ENCODE measurements around the gene ISOC2. TPM values are rescaled to one million over a fixed set of nuclear protein-coding genes. Genes with fewer than 3 reads are reported as not detected.

Gene ISOC2
- total RNA-seq, 1 donor from 2014 or later = 25.3 TPM

GRCh38 chr19:55491546-55492360 is 30.3 kb upstream of the ISOC2 start:
- DNase-seq = no peak
- no peak for ATAC-seq
- Histone ChIP-seq H3K4me1 (no peaks in the 10 kb centered on the region), H3K9me3 (no peaks in the 10 kb centered on the region), H3K36me3 (no peaks in the 10 kb centered on the region), H3K4me3 (no peak overlapping the region), H3K27me3 (peaks cover 6% of the 10 kb centered on the region), H3K27ac (no peak overlapping the region)
- intact Hi-C loops (cut with DNase I) = no loop called here
- no peak for TF ChIP-seq CTCF (IDR thresholded peaks at IDR 0.05)

DNA sequence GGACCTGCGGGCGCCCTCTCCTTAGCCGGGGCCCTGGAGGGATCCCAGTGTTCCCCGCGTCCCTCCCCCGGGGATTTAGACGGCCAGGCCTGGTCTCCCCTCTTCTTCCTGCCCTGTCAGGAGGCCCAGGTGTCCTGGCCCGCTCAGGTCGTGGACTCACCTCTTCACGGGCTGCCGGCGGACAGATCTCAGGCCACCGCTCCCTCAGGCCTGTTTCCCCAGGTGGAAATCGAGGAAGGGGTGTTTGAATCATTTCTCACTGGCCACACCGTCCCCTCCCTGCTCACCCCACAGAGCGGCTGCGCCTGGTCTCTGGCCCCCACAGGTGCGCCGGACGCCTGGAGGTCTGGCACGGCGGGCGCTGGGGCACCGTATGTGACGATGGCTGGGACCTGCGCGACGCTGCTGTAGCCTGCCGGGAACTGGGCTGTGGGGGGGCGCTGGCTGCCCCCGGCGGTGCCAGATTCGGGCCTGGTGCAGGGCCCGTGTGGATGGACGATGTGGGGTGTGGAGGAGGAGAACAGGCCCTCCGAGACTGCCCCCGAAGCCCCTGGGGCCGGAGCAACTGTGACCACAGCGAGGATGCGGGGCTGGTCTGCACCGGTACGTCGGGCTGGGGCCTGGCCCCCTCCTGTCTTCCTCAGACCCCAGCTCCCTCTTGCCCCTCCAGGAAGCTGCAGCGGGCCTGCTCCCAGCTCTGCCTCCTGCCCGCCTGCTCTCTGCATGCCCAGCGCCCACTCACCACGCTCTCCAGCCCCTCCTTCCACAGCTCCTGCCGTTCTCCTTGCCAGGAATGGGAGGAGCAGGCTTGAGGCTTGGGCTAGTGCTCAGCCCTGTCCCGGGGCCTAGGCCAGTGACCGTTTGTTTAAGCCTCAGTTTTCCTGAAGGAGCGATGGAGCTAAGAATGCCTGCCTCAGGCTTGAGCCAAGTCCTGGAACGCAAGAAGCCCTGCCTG is 29.3 kb upstream of the ISOC2 start:
- intact Hi-C loops (cut with DNase I) = no loop called here
- H3K27me3 ChIP-seq = peaks cover 6% of the 10 kb centered on the region

GRCh38 chr19:55489711-55490477 is 28.5 kb upstream of the ISOC2 start:
- no peak for TF ChIP-seq CTCF (IDR thresholded peaks at IDR 0.05)
- no peaks in the 10 kb centered on the region for H3K9me3 ChIP-seq
- intact Hi-C loops (cut with DNase I) = no loop called here
- H3K27me3 ChIP-seq = peaks cover 6% of the 10 kb centered on the region
- no peaks in the 10 kb centered on the region for H3K4me1 ChIP-seq
- ATAC-seq = no peak
- no peak overlapping the region for H3K27ac ChIP-seq
- H3K4me3 ChIP-seq = no peak overlapping the region
- no peak for DNase-seq
- no peaks in the 10 kb centered on the region for H3K36me3 ChIP-seq

More for the DNA sequence above, 29.3 kb upstream of the ISOC2 start:
- DNase-seq = no peak
- H3K4me1 ChIP-seq = no peaks in the 10 kb centered on the region
- H3K27ac ChIP-seq = no peak overlapping the region
- ATAC-seq = no peak
- H3K9me3 ChIP-seq = no peaks in the 10 kb centered on the region
- H3K4me3 ChIP-seq = no peak overlapping the region
- H3K36me3 ChIP-seq = no peaks in the 10 kb centered on the region
- TF ChIP-seq CTCF (IDR thresholded peaks at IDR 0.05) = no peak

- no peaks in the 10 kb centered on the region for H3K9me3 ChIP-seq
- no peaks in the 10 kb centered on the region for H3K36me3 ChIP-seq
- peaks cover 6% of the 10 kb centered on the region for H3K27me3 ChIP-seq
- H3K4me1 ChIP-seq = peaks cover 5% of the 10 kb centered on the region
- intact Hi-C loops (cut with DNase I) = no loop called here
- no peak for TF ChIP-seq CTCF (IDR thresholded peaks at IDR 0.05)
- ATAC-seq = no peak
- H3K4me3 ChIP-seq = no peak overlapping the region
- no peak for DNase-seq
- no peak overlapping the region for H3K27ac ChIP-seq
These were observed 27.7 kb upstream of the ISOC2 start for GRCh38 chr19:55488986-55489710.
